HL-60 (cell line): ENCODE measurements around the gene HECTD4.

Experiments
- DNase-seq, 2 experiments: peaks; one replicate each; pipeline ENCODE4 v3.0.0-alpha.2; 2010 to 2020; ENCODE audit warnings: low read depth in 1 of 2, low spot score in 1 of 2
- H3K27ac ChIP-seq: fragments of 250-450 bp; sonication (Bioruptor Pico); replicated peaks from 2 replicates; pipeline ENCODE4 v1.5.1; 2020; ENCODE audit warnings: mild to moderate bottlenecking, moderate library complexity
- H3K27me3 ChIP-seq: fragments of 250-450 bp; sonication (Bioruptor Pico); 2 replicates; pipeline ENCODE4 v1.5.1; 2021; ENCODE audit warnings: mild to moderate bottlenecking, moderate library complexity; ENCODE audit not compliant: insufficient read depth, poor library complexity, severe bottlenecking
- H3K4me3 ChIP-seq: replicated peaks from 2 replicates; pipeline ENCODE4 v1.5.1; 2011; ENCODE audit warnings: mild to moderate bottlenecking, control low read depth, low read length; ENCODE audit not compliant: insufficient read depth
- CTCF ChIP-seq: IDR thresholded peaks from one replicate; pipeline ENCODE4 v1.5.1; 2011; ENCODE audit warnings: low read length, control low read depth, inconsistent platforms; ENCODE audit not compliant: insufficient read depth
- GABPA ChIP-seq: IDR thresholded peaks from 2 replicates; pipeline ENCODE4 v1.6.1; 2012; ENCODE audit warnings: low read depth
- POLR2AphosphoS5 ChIP-seq: IDR thresholded peaks from 2 replicates; pipeline ENCODE4 v1.6.1; 2012; ENCODE audit warnings: low read depth
- REST ChIP-seq: IDR thresholded peaks from 2 replicates; pipeline ENCODE4 v1.6.1; 2012; ENCODE audit warnings: low read depth; ENCODE audit not compliant: insufficient replicate concordance
- SPI1 ChIP-seq: IDR thresholded peaks from 2 replicates; pipeline ENCODE4 v1.6.1; 2012; ENCODE audit warnings: low read depth, mild to moderate bottlenecking, borderline replicate concordance

Gene HECTD4

DNA sequence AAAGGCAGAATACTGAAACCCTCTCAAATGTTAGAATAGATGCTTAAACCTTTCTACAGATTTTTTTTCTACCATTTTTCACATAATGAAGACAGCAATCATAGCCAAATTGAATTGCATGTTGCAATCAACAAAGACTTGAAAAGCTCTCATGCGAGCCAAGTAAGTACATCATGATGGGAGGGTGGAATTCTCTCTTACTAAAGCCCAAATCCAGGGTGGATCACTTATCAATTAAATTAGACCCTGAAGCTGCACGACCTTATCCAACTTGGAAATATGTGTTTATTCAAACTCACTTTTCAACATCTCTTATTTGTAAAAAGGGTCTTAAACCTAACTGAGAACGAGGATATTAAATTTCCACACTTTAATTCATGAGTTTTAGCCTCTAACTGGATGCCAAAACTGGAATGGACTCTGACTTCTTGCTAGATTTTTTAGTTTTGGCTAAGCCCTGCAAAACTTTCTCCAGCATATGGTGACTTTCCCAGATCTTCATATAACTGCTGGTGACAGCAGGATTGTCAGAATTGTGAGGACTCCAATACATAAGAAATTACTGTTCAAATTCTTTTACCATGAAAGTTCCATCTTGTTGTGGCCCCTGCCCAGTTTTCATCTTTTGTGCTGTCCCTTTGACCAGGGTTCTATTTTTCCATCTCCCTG is 53.6 kb downstream of the HECTD4 start:
- Histone ChIP-seq H3K27me3 (no peaks in the 10 kb centered on the region), H3K4me3 (no peak overlapping the region), H3K27ac (no peak overlapping the region)
- DNase-seq = no peak
- TF ChIP-seq REST (no peak), SPI1 (no peak), GABPA (no peak), CTCF (no peak)

DNA sequence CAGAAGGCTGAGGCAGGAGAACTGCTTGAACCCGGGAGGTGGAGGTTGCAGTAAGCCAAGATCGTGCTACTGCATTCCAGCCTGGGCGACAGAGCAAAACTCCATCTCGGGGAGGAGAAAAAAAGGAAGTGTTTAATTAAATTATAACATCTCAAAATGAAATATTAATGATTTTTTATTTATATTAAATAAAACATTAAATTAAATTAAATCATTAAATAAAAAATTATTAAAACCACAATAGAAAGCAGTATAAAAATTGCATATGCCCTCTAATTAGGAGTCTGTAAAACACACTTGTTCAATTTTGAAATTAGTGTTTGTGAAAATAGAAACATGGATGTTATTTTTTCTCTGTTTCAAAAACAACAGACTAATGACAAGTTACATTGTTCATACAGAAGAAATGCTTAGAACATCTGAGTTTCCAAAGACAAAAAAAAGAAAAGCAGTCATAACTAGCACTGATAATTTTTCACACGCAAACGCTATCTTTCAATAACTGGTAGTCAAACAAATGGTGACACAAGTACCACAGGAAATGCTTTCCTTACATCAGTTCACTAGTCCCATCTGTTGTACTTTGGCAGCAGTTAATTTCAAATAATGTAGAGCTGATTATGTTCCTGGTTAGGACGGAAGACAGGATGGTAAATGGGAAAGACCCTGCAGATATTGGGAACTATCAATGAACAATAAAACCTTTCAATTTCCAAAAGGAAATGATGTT is 54.9 kb downstream of the HECTD4 start:
- no peak for DNase-seq
- Histone ChIP-seq H3K27ac (no peak overlapping the region), H3K27me3 (no peaks in the 10 kb centered on the region), H3K4me3 (no peak overlapping the region)
- TF ChIP-seq CTCF = no peak

GRCh38 chr12:112325622-112326207 is 56.5 kb downstream of the HECTD4 start:
- TF ChIP-seq POLR2AphosphoS5 (no peak), SPI1 (no peak), REST (no peak), GABPA (no peak), CTCF (no peak)
- DNase-seq = no peak
- Histone ChIP-seq H3K27me3 (no peaks in the 10 kb centered on the region), H3K27ac (no peak overlapping the region), H3K4me3 (no peak overlapping the region)
